HFF-Myc (cell line): Measurements from ENCODE around the gene HCFC1R1.

Source experiments
- DNase-seq: peaks from one replicate; pipeline ENCODE4 v3.0.0-alpha.2; 2011; ENCODE audit warnings: low read depth; ENCODE audit errors: extremely low read depth
- H3K4me3 ChIP-seq: replicated peaks from 2 replicates; pipeline ENCODE4 v1.5.1; 2011; ENCODE audit warnings: low read depth, mild to moderate bottlenecking, control low read depth, low read length
- CTCF ChIP-seq: IDR thresholded peaks from 2 replicates; pipeline ENCODE4 v1.5.1; 2012; ENCODE audit warnings: mild to moderate bottlenecking, low read depth, low read length, control low read depth; ENCODE audit errors: missing control alignments

HCFC1R1 gene

DNA sequence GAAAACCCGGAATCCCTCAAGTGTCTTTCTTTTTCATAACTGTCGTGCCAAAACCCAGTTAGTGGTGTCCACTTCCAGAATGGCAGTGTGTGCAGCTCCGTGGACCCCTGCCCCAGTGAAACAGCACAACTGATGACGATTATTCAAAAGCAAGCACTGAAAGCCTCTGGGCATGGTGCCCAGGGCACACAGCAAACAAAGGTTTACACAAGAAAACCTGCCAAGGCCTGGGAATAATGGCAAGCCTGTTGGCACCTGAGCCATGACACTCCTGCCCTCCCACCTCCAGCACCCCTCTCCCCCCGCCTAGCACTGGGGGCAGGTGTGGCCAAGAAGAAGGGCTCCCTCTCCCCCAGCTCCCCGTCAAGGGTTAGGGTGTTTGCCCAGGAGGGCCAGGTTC is 46.3 kb downstream of the HCFC1R1 start:
- no peak for TF ChIP-seq CTCF
- H3K4me3 ChIP-seq: no peak overlapping the region
- no peak for DNase-seq

GRCh38 chr16:2976673-2977072 is 47.1 kb downstream of the HCFC1R1 start:
- no peak overlapping the region for H3K4me3 ChIP-seq
- no peak for TF ChIP-seq CTCF

DNA sequence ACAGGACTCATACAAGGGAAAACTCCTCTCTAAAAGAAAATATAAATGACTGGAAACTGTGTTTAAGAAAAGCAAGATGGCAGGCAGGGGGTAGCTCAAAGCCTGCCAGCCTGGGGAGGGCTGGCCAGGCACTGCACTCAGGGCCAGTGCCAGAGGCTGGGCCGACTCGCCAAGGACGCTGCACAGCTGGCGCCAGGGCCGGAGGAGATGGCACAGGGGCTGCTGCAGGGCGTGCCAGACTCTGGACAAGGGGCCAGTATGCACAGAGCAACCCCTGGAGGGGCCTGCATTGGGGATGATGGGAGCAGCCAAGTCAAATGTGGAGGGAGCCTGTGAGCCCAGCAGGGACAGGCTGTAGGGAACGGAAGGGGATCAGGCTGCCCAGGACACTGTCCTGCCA is 47.5 kb downstream of the HCFC1R1 start:
- no peak overlapping the region for H3K4me3 ChIP-seq
- TF ChIP-seq CTCF: no peak
- DNase-seq: no peak

More at GRCh38 chr16:2976673-2977072, 47.1 kb downstream of the HCFC1R1 start:
- no peak for DNase-seq

- no peak overlapping the region for H3K4me3 ChIP-seq
- TF ChIP-seq CTCF: no peak
- DNase-seq: no peak
Observed at GRCh38 chr16:2975161-2975795, 48.5 kb downstream of the HCFC1R1 start.

DNA sequence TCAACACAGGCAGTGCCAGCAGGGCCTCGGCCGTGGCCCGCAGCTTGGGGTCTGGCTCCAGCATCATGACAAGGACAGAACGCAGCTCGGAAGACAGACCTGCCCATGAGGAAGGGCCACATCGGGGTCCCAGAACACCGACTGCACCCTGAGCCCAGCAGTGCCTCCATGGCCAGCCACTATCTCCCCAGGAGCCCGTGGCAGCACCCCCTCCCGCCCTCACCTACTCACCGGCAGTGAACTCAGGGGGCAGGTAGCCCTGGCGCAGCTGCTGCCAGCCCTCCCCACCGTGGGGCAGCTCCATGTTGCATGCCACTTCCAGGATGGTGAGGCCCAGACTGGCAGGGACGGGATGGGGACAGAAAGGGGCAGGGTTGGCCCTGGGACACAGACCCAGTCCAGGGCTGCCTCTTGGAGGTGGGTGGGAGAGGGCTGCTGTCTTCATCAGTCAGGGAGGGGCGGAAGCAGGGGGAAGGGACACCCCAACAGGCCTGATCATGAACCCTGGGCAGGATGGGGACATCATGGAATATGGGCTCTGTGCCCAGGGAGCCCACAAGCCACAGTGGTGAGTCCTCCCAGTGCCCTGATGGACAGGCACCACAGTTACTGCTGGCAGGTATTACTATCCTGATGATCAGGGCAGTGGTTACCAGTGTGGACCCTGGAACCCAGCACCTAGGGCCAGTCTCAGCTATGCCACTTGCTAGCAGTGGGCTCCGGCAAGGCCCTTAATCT is 49.3 kb downstream of the HCFC1R1 start:
- no peak for TF ChIP-seq CTCF
- no peak overlapping the region for H3K4me3 ChIP-seq
- no peak for DNase-seq

- no peak overlapping the region for H3K4me3 ChIP-seq
- DNase-seq: no peak
- TF ChIP-seq CTCF: no peak
Observed at GRCh38 chr16:2973605-2974318, 50.0 kb downstream of the HCFC1R1 start.
